ENCODE results near the gene TEF. TPM values are rescaled to one million over a fixed set of nuclear protein-coding genes. Genes with fewer than 3 reads are reported as not detected.

TEF gene, protein sequence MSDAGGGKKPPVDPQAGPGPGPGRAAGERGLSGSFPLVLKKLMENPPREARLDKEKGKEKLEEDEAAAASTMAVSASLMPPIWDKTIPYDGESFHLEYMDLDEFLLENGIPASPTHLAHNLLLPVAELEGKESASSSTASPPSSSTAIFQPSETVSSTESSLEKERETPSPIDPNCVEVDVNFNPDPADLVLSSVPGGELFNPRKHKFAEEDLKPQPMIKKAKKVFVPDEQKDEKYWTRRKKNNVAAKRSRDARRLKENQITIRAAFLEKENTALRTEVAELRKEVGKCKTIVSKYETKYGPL
- total RNA-seq = 3.8 and 4.4 TPM in 2 replicates

DNA sequence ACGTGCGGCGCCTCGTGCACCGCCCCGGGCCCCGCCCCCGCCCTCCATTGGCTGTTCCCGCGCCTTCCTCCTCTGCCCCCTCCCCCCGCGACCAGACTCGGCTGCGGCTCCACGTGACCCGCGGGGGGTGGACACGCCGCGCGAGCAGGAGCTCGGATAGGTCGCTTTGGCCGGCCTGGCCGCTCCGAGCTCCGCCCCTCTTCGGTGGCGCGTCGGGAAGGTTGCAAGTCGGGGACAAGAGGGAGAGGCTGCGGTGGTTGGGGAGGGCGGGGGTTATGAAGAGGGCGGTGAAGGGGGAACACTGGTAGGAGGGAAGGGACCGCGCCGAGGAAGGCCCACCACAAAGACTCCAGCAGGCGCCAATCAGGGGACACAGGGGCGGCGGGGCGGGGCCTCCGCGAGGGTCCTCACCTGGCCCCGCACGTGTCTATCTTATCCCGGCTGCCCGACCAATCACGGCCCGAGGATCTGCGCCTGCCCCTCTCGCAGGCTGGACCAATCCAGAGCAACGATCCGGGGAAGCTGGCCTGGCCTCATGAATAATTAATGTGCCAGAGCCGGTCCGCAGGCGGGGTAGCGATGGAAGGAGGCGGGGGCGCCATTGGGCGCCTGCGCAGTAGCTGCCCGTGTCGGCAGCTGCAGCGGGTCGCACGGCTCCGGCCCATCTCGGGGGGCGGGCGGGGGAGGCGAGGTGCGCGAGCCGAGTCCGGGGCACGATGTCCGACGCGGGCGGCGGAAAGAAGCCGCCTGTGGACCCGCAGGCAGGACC lies at the start of gene TEF:
TEF (plus strand) TSS at position 614 of the 769 bp plus-strand sequence; CDS start at position 717, 103 bp downstream.
- intact Hi-C loops (cut with micrococcal nuclease) = loop anchor here (1.0 to 5.0 kb wide), 16 partner anchors 22 to 744 kb away; partner anchors contain the start of genes DESI1, L3MBTL2, MRTFA and PHF5A

DNA sequence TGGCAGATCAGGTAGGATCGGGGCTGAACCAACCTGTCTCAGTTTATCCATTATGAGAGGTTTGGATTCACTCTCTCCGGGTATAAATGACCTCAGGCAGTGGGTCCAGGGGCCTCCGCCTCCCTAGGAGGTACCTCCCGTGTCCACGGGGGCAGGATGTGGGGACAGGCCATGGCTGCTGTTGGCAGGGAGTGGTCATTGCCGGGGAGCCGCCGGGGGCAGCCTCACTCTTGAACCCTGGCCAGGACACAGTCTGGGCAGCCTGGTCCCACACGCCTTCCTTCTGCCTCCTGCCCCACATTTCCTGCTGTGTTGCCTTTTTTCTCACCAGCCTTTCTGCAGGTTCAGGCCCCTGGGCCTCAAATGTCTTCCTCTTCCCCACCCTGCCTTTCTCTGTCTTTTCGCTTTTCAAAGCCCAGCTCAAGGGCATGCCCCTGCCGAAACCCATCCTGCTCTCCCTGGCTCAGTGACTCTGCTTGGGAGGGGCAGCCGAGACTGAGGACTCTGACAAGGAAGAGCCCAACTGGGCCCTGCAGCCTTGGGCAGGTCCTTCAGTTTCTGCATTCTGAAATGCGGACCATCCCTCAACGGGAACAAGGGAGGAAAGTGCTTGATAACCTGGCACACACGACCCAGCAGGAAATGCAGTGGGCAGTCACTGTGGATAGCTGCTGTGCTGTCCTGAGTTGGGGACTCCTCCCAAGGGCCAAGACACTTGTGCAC lies 49.4 kb upstream of the TEF start:
- intact Hi-C loops (cut with micrococcal nuclease) = no loop called here

DNA sequence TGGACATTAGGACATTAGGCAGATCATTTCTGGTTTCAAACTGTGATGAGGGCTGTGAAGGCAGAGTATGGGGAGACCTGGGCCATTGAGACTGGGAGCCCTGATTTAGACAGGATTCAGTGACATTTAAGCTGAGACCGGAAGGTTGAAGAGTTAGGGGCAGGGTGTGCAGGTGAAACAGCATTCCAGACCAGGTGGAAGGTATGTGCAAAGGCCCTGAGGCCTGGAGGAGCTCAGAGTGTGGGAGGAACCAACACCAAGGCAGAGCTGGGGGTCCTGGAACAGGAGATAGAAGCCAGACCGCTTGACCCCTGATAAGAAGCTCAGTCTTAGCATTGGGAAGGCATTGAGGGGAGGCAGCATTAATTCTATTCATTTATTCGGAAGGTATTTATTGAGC lies 47.9 kb upstream of the TEF start:
- intact Hi-C loops (cut with micrococcal nuclease) = no loop called here

DNA sequence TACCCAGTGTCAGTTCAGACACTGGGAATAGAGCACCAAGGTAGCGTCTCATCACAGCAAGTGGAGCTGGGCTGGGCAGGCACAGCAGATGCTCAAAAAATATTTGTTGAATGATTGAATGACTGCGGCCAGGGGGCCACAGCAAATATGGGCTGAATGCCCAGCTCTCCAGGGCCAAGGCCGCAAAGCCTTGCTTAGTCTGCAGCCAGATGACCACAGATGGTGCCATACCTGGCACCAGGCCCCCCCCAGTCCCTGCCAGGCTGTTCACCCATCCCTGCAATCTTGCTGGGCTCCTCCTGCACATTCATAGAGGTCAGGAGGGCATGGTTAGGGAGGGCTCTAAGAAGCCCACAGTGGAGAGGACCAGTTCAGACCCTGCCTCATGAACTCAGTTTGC lies 47.5 kb upstream of the TEF start:
- intact Hi-C loops (cut with micrococcal nuclease) = no loop called here

DNA sequence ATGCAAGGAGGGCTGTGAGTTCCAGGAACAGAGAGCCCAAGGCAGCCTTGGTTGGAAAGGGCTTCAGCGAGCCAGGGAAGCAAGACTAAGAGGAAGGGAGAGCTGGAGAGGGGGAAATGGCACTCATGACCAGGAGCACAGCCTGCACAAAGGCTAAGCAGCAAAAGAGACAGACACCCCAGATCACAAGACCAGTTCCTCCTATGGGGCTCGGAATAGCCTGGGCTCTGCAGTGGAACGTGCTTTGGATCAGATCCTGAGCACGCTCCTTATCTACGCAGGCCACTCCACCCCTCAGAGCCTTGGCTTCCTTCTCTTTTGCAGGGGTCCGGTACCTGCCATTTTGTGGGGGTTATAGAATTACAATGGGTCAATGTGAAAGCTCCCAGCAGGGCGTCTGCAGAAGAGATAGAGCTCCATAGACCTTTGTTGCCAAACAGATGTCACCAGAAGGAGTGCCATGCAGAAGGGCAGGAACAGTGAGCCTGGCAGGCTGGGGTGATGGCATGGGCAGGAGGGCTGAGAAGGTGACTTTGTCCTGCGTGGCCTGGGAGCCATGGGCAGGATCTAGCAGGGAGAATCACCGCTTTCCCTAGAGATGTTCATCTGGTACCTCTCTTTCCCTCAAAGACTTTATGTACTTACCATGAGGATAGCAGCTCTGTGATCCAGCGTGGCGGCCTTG lies 46.6 kb upstream of the TEF start:
- intact Hi-C loops (cut with micrococcal nuclease) = no loop called here

DNA sequence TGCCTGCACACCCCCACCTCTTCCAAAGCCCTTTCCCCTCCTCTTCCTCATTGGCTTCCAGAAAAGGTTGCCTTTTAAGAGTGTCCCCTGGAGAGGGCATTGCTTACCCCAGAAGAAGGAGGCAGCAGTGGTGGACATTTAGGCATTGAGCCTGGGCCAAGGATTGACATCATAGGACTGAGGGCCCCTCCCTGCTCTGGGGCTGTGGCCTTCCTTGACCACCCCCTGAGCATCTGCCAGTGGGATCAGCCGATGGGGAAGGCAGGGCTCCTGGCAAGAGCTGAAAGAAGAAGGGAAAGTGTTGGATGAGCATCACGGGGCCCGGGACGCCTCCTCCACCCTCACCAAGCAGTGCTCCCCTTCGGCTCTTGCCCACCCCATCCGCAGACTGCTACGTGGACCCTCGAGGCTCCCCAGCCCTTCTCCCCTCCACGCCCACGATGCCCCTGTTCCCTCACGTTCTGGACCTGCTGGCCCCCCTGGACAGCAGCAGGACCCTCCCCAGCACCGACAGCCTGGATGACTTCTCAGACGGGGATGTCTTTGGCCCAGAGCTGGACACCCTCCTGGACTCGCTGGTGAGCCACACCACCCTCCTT lies 43.0 kb upstream of the TEF start:
- intact Hi-C loops (cut with micrococcal nuclease) = no loop called here

DNA sequence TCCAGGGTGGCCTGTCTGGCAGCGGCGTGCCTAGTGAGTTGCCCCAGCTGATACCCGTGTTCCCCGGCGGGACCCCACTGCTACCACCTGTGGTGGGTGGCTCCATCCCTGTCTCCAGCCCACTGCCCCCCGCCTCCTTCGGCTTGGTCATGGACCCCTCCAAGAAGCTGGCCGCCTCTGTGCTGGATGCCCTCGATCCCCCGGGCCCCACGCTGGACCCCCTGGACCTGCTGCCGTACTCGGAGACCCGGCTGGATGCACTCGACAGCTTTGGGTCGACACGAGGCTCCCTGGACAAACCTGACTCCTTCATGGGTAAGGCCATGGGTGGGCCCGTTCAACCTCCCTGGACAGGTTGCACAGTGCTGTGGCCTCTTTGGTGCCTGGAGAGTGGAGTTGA lies 41.9 kb upstream of the TEF start:
- intact Hi-C loops (cut with micrococcal nuclease) = no loop called here

DNA sequence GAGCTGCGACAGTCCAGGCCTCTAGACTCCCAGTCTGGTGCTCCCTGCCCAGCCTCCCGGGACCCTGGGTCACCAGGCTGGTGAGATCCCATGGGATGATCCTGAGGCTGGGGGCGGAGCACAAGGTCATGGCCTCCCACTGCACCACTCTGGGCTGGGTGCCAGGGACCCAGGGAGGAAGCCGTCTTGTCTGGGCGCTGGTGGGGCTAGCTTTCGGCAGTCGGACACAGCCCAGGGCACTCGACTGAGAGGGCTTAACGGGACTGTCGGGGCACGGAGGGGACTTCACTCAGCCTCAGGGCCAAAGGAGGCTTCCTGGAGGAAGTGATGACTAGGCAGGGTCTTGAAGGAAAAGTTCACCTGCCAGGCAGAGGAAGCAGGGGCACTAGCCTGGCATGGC lies 41.4 kb upstream of the TEF start:
- intact Hi-C loops (cut with micrococcal nuclease) = no loop called here

DNA sequence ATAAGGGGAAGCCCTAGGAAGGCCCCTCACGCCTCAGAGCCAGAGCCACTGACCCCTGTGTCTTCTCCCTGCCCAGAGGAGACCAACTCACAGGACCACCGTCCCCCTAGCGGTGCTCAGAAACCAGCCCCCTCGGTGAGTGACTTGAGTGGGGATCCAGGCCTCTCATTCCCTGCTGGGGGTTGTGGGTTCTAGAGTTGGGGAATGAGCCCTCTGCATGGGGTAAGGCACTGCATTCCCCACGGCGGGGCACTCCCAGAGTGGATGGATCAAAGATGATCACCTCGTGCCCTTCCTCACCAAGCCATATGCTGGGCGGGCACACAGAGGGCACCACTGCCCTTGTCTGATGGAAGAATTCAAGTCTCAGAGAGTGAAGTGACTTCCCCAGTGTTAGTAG lies 40.7 kb upstream of the TEF start:
- intact Hi-C loops (cut with micrococcal nuclease) = no loop called here

DNA sequence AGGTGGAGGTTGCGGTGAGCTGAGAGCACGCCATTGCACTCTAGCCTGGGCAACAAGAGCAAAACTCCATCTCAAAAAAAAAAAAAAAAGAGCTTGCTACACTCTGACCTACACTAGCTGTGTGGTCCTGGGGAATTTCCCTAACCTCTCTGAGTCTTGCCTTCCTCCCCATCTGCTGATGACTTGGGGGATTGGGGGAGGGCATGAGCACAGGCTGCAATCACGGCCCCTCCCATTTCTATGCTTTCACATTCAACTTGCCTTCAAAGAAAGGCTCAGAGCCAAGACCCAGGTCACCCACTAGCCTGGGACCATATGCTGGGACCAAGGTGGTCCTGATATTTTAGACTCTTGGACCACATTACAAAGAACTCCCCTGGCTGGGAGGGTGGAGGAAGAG lies 39.8 kb upstream of the TEF start:
- intact Hi-C loops (cut with micrococcal nuclease) = loop anchor here (1.0 kb wide), 3 partner anchors 39 to 56 kb away; partner anchors contain the start of genes RANGAP1, TEF and ZC3H7B

DNA sequence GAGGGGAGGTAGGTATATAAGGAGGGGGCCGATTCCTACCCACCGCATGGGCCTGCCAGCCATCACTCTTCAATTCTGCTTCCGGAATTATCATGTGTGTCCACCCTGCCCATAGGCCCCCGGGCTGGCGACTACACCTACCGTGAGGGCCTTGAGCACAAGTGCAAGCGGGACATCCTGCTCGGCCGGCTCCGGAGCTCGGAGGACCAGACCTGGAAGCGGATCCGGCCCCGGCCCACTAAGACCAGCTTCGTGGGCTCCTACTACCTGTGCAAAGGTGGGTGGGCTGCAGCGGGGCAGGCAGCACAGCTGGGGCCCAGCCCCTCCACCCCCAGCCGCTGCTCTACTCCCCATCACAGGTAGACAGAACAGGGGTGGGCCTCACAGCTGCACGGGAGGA lies 38.4 kb upstream of the TEF start:
- intact Hi-C loops (cut with micrococcal nuclease) = no loop called here

DNA sequence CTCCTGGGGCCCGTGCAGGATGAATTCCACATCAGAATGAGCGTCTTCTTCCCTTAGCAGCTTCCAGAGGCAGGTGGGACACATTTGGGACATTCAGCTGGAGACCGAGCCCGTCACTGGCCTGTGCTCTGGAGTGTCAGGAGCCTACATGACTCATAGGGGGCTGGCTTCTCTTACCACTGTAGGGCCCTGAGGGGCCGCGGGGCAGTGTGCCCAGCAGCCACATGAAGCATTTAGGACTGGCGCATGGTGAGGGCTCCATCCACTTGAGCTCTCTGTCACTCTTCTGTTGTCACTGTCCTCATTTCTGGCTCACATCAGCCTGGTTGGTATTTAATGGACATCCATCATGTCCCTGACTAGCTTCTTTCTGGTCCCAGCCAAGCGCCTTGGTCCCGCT lies 38.0 kb upstream of the TEF start:
- intact Hi-C loops (cut with micrococcal nuclease) = no loop called here

DNA sequence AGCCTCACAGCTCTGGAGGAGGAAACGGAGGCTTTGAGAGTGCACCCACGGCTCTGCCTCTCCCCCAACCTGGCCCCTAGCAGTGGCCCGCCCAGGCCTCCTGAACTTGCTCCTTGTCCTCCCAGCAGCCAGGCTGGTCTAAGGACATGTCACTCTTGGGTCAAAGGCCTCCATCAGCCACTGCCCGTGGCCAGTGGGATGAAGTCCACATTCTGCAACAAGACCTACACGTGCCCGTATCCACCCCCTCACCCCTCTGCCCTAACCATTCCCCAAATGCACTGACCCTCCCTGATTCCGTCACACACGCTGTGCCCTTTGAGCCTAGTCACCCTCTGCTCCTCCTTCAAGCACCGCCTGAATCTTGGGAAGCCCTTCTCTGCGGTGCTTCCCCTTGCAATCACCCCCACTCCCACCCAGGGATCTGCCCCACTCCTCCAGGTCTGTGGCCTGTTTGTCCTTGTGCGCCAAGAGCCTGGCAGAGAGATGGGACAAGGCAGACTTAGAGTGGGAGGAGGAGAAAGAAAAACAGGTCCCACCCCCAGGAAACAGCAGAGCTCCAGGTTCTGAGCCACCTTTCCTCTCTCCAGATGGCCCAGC lies 37.5 kb upstream of the TEF start:
- intact Hi-C loops (cut with micrococcal nuclease) = no loop called here

DNA sequence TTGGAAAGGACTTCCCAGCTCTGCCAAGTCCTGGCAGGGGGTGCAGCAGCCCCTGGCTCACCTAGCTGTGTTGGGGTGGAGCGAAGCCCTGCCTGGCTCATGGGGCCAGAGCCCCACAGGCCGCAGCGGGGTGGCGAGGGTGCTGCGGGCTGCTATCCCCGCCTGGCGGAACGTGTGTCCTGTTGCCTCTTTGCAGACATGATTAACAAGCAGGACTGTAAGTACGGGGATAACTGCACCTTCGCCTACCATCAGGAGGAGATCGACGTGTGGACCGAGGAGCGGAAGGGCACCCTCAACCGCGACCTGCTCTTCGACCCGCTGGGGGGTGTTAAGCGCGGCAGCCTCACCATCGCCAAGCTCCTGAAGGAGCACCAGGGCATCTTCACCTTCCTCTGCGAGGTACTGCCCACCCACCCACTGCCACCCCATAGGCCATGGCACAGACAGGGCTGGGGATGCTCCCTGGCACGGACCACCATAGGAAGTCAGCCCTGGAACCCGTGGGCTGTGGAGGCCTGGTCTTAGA lies 35.9 kb upstream of the TEF start:
- intact Hi-C loops (cut with micrococcal nuclease) = no loop called here

DNA sequence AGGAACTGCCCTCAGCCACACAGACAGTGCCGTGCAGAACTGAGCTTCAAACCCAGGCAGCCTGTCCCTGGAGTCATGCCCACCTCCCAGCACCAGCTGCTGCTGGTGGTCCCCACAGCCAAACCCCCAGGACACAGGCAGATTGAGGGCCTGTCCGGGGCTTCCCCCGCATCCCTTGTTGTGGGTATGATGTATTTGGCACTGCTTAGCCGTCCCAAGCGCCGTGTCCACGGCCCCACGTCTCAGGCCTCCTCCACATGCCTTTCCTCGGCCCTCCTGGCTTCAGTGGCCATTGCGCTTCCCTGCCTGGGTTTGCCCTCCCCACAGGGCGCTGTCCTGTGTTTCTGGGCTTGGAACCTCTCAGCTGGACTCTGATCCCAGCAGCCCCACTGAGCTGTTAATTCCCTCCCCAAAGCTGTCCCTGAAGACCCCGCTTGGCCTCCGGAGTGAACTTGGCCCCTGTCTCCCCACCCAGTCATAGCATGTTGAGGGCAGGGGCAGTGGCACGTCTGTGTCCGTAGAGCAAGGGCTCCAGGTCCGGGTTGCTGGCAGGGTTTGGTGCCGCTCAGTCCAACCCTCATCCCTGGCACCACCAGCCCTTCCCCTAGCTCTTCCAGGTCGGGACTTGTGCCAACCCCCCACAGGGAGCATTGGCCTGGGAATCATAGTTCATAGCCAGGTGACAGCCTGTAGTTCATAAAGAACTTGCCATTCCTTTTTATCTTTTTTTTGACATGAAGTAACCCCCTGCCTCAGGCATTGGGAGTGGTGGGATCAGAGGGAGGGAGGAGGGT lies 34.5 kb upstream of the TEF start:
- intact Hi-C loops (cut with micrococcal nuclease) = no loop called here

DNA sequence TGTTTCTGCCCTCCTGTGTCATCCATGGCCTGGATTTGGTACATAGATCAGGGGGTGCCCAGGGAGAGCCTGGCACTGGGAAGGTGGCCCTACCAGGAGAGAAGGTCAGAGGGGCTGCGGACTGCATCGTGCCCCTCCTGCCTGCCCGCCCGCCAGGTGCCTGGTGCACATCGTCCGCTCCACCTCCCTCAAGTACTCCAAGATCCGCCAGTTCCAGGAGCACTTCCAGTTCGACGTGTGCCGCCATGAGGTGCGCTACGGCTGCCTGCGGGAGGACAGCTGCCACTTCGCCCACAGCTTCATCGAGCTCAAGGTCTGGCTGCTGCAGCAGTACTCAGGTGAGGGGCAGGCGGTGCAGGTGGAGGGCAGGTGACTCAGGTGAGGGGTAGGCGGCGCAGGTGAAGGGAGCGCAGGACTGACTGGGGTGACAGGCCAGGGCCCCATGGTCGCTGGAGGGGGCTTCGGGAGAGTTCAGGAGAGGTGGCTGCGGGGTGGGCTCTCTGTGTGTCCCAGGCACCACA lies 32.7 kb upstream of the TEF start:
- intact Hi-C loops (cut with micrococcal nuclease) = no loop called here

DNA sequence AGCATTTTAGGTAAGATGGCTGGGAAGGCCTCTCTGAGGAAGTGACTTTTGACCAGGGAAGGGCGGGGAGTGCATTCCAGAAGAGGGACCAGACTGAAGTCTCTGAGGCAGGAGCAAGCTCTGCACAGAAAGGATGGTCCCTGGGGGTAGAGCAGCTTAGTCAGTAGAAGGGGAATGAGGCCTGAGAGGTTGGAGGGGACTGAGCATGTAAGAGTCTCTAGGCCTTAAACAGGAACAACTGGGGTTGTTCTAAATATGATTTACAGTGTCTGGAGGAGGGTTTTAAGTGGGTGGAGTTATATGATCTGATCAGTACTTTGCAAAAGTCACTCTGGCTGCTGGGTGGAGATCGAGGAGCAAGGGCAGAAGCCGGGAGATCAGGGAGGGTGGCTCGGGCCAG lies 31.7 kb upstream of the TEF start:
- intact Hi-C loops (cut with micrococcal nuclease) = no loop called here

DNA sequence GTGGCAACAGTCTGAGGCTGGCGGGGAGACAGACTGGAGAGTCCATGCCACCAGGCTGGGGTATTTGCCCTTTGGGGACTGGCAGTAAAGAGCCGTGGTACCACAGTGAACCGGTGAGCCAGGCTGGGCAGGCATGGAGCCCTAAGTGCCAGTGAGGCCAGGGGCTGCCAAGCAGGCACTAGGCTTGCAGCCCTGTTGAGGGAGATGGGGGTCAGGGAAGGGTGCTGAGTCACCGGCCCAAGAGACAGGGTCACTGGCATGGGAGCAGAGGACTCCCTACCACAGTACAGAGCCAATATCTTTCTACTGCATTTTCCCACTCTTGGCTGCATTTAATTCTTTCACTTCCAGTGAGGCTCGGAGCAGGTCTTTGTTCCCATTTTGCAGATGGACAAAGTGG lies 30.7 kb upstream of the TEF start:
- intact Hi-C loops (cut with micrococcal nuclease) = no loop called here

DNA sequence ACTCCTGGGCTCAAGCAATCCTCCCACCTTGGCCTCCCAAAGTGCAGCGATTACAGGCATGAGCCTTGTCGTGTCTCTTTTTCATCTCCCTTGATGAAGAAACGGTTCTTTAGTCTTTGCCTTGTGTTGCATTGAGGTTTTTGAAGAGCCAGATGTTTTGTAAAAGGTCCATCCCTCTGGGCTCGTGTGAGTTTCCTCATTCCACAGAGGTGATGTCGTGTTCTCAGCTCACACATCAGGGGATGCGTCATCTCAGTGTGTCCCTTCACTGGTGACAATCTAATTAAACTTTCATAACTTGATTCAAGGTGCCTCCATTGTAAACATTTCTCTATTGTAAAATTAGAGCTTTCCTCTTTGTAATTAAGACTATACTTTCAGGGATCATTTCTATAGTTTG lies 29.7 kb upstream of the TEF start:
- intact Hi-C loops (cut with micrococcal nuclease) = no loop called here
